Testis (tissue), 3 donors: Measurements from ENCODE around the gene C15orf62. TPM values are rescaled to one million over a fixed set of nuclear protein-coding genes. Genes with fewer than 3 reads are reported as not detected.

Experiments used
- DNase-seq: peaks from one replicate; pipeline ENCODE4 v3.0.0-alpha.2; 2019
- H3K27ac ChIP-seq, 2 donors: fragments of 200-600 bp; sonication (generic); one replicate each; pipeline ENCODE4 v1.5.1; 2019
- H3K27me3 ChIP-seq: fragments of 200-600 bp; sonication (generic); one replicate; pipeline ENCODE4 v1.5.1; 2019
- H3K36me3 ChIP-seq: fragments of 200-600 bp; sonication (generic); one replicate; pipeline ENCODE4 v1.5.1; 2017; ENCODE audit warnings: low read depth; ENCODE audit errors: missing control alignments
- H3K4me1 ChIP-seq: fragments of 200-600 bp; sonication (generic); one replicate; pipeline ENCODE4 v1.5.1; 2019
- H3K4me3 ChIP-seq, 2 donors: fragments of 200-600 bp; sonication (generic); one replicate each; pipeline ENCODE4 v1.5.1; 2017 to 2019
- H3K9me3 ChIP-seq: fragments of 200-600 bp; sonication (generic); one replicate; pipeline ENCODE4 v1.5.1; 2017
- CTCF ChIP-seq, 3 experiments: fragments of 450-650 bp in 2 of 3; fragments of 200-600 bp in 1 of 3; sonication (generic) in 1 of 3; IDR thresholded peaks; one replicate each; pipeline ENCODE4 v1.5.1; 2016 to 2019; ENCODE audit warnings: antibody characterized with exemption in 3 of 3, mild to moderate bottlenecking in 2 of 3, moderate library complexity in 1 of 3
- POLR2A ChIP-seq: fragments of 450-650 bp; IDR thresholded peaks from one replicate; pipeline ENCODE4 v1.6.1; 2017; ENCODE audit warnings: antibody characterized with exemption, mild to moderate bottlenecking, moderate library complexity
- WGBS, 2 donors: methylation state at CpG; one replicate each; pipeline ENCODE4 v1.1.5; 2018; 5-methylcytosine and 5-hydroxymethylcytosine counted together
- intact Hi-C: fragments of 100-400 bp; cut with DNase I; formaldehyde crosslinking; loops from one replicate; pipeline ENCODE4 v1.15.1; 2023; ENCODE audit warnings: low total_unique reads
- polyA plus RNA-seq: library from polyadenylated mRNA; stranded (reverse); fragments of 350-450 nt; fragmentation: Illumina TruSeq; extraction: RNeasy Lipid Tissue Mini Kit (QIAGEN cat#74804); gene quantifications from one replicate; pipeline ENCODE4 v1.2.3, GENCODE V29; 2014; ENCODE audit warnings: low read depth, low replicate concordance; ENCODE audit not compliant: insufficient read depth
- total RNA-seq, 2 donors: library from RNA; depleted of rRNA; stranded (reverse); fragments of >200 nt; gene quantifications; one replicate each; pipeline ENCODE4 v1.2.3, GENCODE V29; 2016

The C15orf62 gene
- total and polyA plus RNA-seq, 3 donors from 2014 or later, result 0.24 TPM; not detected in 2

- 90 to 94% methylated on average over 5 of the region's 5 CpGs for WGBS, 2 donors
- no peak for DNase-seq
- Histone ChIP-seq H3K4me1 (no peaks in the 10 kb centered on the region), H3K36me3 (no peaks in the 10 kb centered on the region), H3K27ac (no peak overlapping the region), H3K27me3 (no peaks in the 10 kb centered on the region), H3K9me3 (no peaks in the 10 kb centered on the region), H3K4me3 (no peak overlapping the region)
- TF ChIP-seq CTCF (IDR thresholded peaks at IDR 0.05) (no peak), POLR2A (no peak)
- intact Hi-C loops, result no loop called here
Observed at GRCh38 chr15:40796512-40796911, 26.7 kb downstream of the C15orf62 start.

GRCh38 chr15:40799523-40799922 is 29.7 kb downstream of the C15orf62 start:
- 77 to 90% methylated on average over 3 of the region's 3 CpGs for WGBS, 2 donors
- Histone ChIP-seq H3K27me3 (no peaks in the 10 kb centered on the region), H3K9me3 (no peaks in the 10 kb centered on the region), H3K27ac (no peak overlapping the region), H3K4me3 (no peak overlapping the region), H3K36me3 (no peaks in the 10 kb centered on the region), H3K4me1 (no peaks in the 10 kb centered on the region)
- DNase-seq, result no peak
- no peak for TF ChIP-seq CTCF (IDR thresholded peaks at IDR 0.05)
- TF ChIP-seq POLR2A, result no peak
- intact Hi-C loops, result no loop called here

- Histone ChIP-seq H3K27ac (no peak overlapping the region), H3K27me3 (no peaks in the 10 kb centered on the region), H3K4me1 (peaks cover 4% of the 10 kb centered on the region), H3K4me3 (no peak overlapping the region), H3K9me3 (no peaks in the 10 kb centered on the region), H3K36me3 (no peaks in the 10 kb centered on the region)
- no peak for DNase-seq
- TF ChIP-seq CTCF (IDR thresholded peaks at IDR 0.05) (no peak), POLR2A (no peak)
- intact Hi-C loops, result no loop called here
- 90 to 98% methylated on average over 2 of the region's 2 CpGs for WGBS, 2 donors
Observed at GRCh38 chr15:40803076-40803475, 33.3 kb downstream of the C15orf62 start.

- H3K9me3 ChIP-seq, result no peaks in the 10 kb centered on the region
- H3K4me1 ChIP-seq, result peaks cover 9% of the 10 kb centered on the region
- H3K4me3 ChIP-seq, result no peak overlapping the region
- no peaks in the 10 kb centered on the region for H3K27me3 ChIP-seq
- DNase-seq, result no peak
- TF ChIP-seq POLR2A, result no peak
- no peak for TF ChIP-seq CTCF (IDR thresholded peaks at IDR 0.05)
- WGBS, 2 donors, result 85 to 94% methylated on average over 1 of the region's 1 CpG
- intact Hi-C loops, result no loop called here
- no peak overlapping the region for H3K27ac ChIP-seq
- H3K36me3 ChIP-seq, result no peaks in the 10 kb centered on the region
Observed at GRCh38 chr15:40803688-40804087, 33.9 kb downstream of the C15orf62 start.

- no peaks in the 10 kb centered on the region for H3K9me3 ChIP-seq
- peak overlapping the region; percentile 87 to 97 for H3K27ac ChIP-seq
- intact Hi-C loops, result no loop called here
- no peaks in the 10 kb centered on the region for H3K27me3 ChIP-seq
- DNase-seq, result no peak
- no peaks in the 10 kb centered on the region for H3K36me3 ChIP-seq
- TF ChIP-seq CTCF (IDR thresholded peaks at IDR 0.05), result no peak
- no peak for TF ChIP-seq POLR2A
- 2 to 5% methylated on average over 2 of the region's 2 CpGs for WGBS, 2 donors
- peak overlapping the region; percentile 84 to 100 for H3K4me3 ChIP-seq
- H3K4me1 ChIP-seq, result peaks cover 9% of the 10 kb centered on the region
Observed at GRCh38 chr15:40806672-40807027, 36.9 kb downstream of the C15orf62 start.
